Measurements from ENCODE around the gene SLC25A3.
"Not testable (repeated sequence)": the region's sequence is repeated elsewhere in the genome, so short reads cannot be mapped to it uniquely, and the experiment has no call there.

The SLC25A3 gene

GRCh38 chr12:98593351-98594049, at the start of gene SLC25A3:
Gene SLC25A3 (plus strand): TSS chr12:98593686. CDS start chr12:98593979, 293 bp downstream.
- DNase-seq = peak; percentile 93 to 98

GRCh38 chr12:98543701-98544100, 49.8 kb upstream of the SLC25A3 start:
- DNase-seq = no peak

GRCh38 chr12:98544751-98545150, 48.7 kb upstream of the SLC25A3 start:
- DNase-seq = no peak

GRCh38 chr12:98549371-98550110, 43.9 kb upstream of the SLC25A3 start:
- no peak for DNase-seq

GRCh38 chr12:98551787-98552186, 41.7 kb upstream of the SLC25A3 start:
- no peak for DNase-seq

- DNase-seq = not testable (repeated sequence)
These were observed 35.4 kb upstream of the SLC25A3 start for GRCh38 chr12:98558097-98558496.

GRCh38 chr12:98559666-98560065, 33.8 kb upstream of the SLC25A3 start:
- no peak for DNase-seq

GRCh38 chr12:98561846-98562245, 31.6 kb upstream of the SLC25A3 start:
- DNase-seq = no peak

- DNase-seq = no peak
These were observed 21.5 kb upstream of the SLC25A3 start for GRCh38 chr12:98572010-98572409.

- no peak for DNase-seq
These were observed 19.4 kb upstream of the SLC25A3 start for GRCh38 chr12:98574110-98574509.

- no peak for DNase-seq
These were observed 18.5 kb upstream of the SLC25A3 start for GRCh38 chr12:98575013-98575412.

- not testable (repeated sequence) for DNase-seq
These were observed 16.7 kb upstream of the SLC25A3 start for GRCh38 chr12:98576795-98577194.

GRCh38 chr12:98578392-98578791, 15.1 kb upstream of the SLC25A3 start:
- DNase-seq = no peak

- no peak for DNase-seq
These were observed 14.7 kb upstream of the SLC25A3 start for GRCh38 chr12:98578821-98579220.

- no peak for DNase-seq
These were observed 14.1 kb upstream of the SLC25A3 start for GRCh38 chr12:98579347-98579746.

- no peak for DNase-seq
These were observed 13.7 kb upstream of the SLC25A3 start for GRCh38 chr12:98579835-98580234.

- DNase-seq = no peak
These were observed 12.8 kb upstream of the SLC25A3 start for GRCh38 chr12:98580695-98581094.

- no peak for DNase-seq
These were observed 12.4 kb upstream of the SLC25A3 start for GRCh38 chr12:98581101-98581500.

- no peak for DNase-seq
These were observed 11.4 kb upstream of the SLC25A3 start for GRCh38 chr12:98582093-98582492.

GRCh38 chr12:98587084-98587483, 6.4 kb upstream of the SLC25A3 start:
- DNase-seq = no peak

- DNase-seq = no peak
These were observed 2.3 kb upstream of the SLC25A3 start for GRCh38 chr12:98591209-98591608.

GRCh38 chr12:98592825-98593322, 612 bp upstream of the SLC25A3 start:
- DNase-seq = no peak

GRCh38 chr12:98594050-98594835, 757 bp downstream of the SLC25A3 start:
- peak in 1 of 2 experiments; percentile 3 for DNase-seq

All from NCI-H524 (cell line).